Measurements from ENCODE around the gene TPD52L2. TPM values are rescaled to one million over a fixed set of nuclear protein-coding genes. Genes with fewer than 3 reads are reported as not detected.

Gene TPD52L2
- total RNA-seq, 1 experiment from 2014 or later, result 175 TPM

GRCh38 chr20:63883201-63883593 is 18.1 kb downstream of the TPD52L2 start:
- CTCF ChIA-PET, result no interaction called here
- TF ChIP-seq CTCF (IDR thresholded peaks at IDR 0.05; ENCODE audit: unreplicated experiment), result no peak
- intact Hi-C loops (cut with micrococcal nuclease), result no loop called here
- H3K36me3 Mint-ChIP-seq (ENCODE audit: insufficient read depth, unreplicated experiment), result peaks cover 59% of the 10 kb centered on the region
- H3K4me3 Mint-ChIP-seq (ENCODE audit: unreplicated experiment), result no peak overlapping the region
- no peak overlapping the region for H3K27ac Mint-ChIP-seq (ENCODE audit: low read depth, unreplicated experiment)
- no TSS peak for BruUV-seq (replicated peaks)
- no peak for DNase-seq (ENCODE audit: unreplicated experiment)
- H3K9me3 Mint-ChIP-seq (ENCODE audit: unreplicated experiment), result no peaks in the 10 kb centered on the region
- peaks cover 16% of the 10 kb centered on the region for H3K4me1 Mint-ChIP-seq (ENCODE audit: insufficient read depth, unreplicated experiment)
- POLR2A ChIA-PET, result interaction anchor here (1.4 to 5.2 kb wide), 2 partner anchors 9 to 18 kb away, joined by 4 to 42 read pairs; partner anchors contain the start of gene TPD52L2
- no peaks in the 10 kb centered on the region for H3K27me3 Mint-ChIP-seq (ENCODE audit: insufficient read depth, unreplicated experiment)

- no peak for TF ChIP-seq CTCF (IDR thresholded peaks at IDR 0.05; ENCODE audit: unreplicated experiment)
- POLR2A ChIA-PET, result interaction anchor here (1.1 to 5.2 kb wide), 6 partner anchors 9 to 21 kb away, joined by 3 to 42 read pairs (median 7); partner anchors contain the start of gene TPD52L2
- no peaks in the 10 kb centered on the region for H3K27me3 Mint-ChIP-seq (ENCODE audit: insufficient read depth, unreplicated experiment)
- H3K9me3 Mint-ChIP-seq (ENCODE audit: unreplicated experiment), result no peaks in the 10 kb centered on the region
- intact Hi-C loops (cut with micrococcal nuclease), result no loop called here
- H3K36me3 Mint-ChIP-seq (ENCODE audit: insufficient read depth, unreplicated experiment), result peaks cover 59% of the 10 kb centered on the region
- peak; percentile 57 for DNase-seq (ENCODE audit: unreplicated experiment)
- peak overlapping the region; percentile 36 for H3K4me3 Mint-ChIP-seq (ENCODE audit: unreplicated experiment)
- peaks cover 25% of the 10 kb centered on the region for H3K4me1 Mint-ChIP-seq (ENCODE audit: insufficient read depth, unreplicated experiment)
- no TSS peak for BruUV-seq (replicated peaks)
- peak overlapping the region; percentile 25 for H3K27ac Mint-ChIP-seq (ENCODE audit: low read depth, unreplicated experiment)
- CTCF ChIA-PET, result interaction anchor here (0.6 to 0.9 kb wide), 2 partner anchors 19 to 182 kb away, joined by 3 to 5 read pairs; no protein-coding TSS in a partner anchor
These were observed 19.6 kb downstream of the TPD52L2 start for GRCh38 chr20:63884506-63885263.

- CTCF ChIA-PET, result interaction anchor here (1.2 kb wide), 1 partner anchor 95 kb away, joined by 4 read pairs; no protein-coding TSS in a partner anchor
- DNase-seq (ENCODE audit: unreplicated experiment), result peak; percentile 41
- intact Hi-C loops (cut with micrococcal nuclease), result no loop called here
- H3K4me1 Mint-ChIP-seq (ENCODE audit: insufficient read depth, unreplicated experiment), result peaks cover 31% of the 10 kb centered on the region
- H3K27ac Mint-ChIP-seq (ENCODE audit: low read depth, unreplicated experiment), result peak overlapping the region; percentile 35
- POLR2A ChIA-PET, result interaction anchor here (1.1 to 5.2 kb wide), 6 partner anchors 8 to 21 kb away, joined by 3 to 42 read pairs (median 7); partner anchors contain the start of gene TPD52L2
- no peak overlapping the region for H3K4me3 Mint-ChIP-seq (ENCODE audit: unreplicated experiment)
- peaks cover 66% of the 10 kb centered on the region for H3K36me3 Mint-ChIP-seq (ENCODE audit: insufficient read depth, unreplicated experiment)
- H3K27me3 Mint-ChIP-seq (ENCODE audit: insufficient read depth, unreplicated experiment), result no peaks in the 10 kb centered on the region
- BruUV-seq (replicated peaks), result no TSS peak
- no peaks in the 10 kb centered on the region for H3K9me3 Mint-ChIP-seq (ENCODE audit: unreplicated experiment)
- TF ChIP-seq CTCF (IDR thresholded peaks at IDR 0.05; ENCODE audit: unreplicated experiment), result no peak
These were observed 20.4 kb downstream of the TPD52L2 start for GRCh38 chr20:63885264-63886053.

- ChIA-PET POLR2A (interaction anchor here (0.7 to 5.2 kb wide), 4 partner anchors 12 to 21 kb away, joined by 4 to 42 read pairs (median 17); partner anchors contain the start of gene TPD52L2), CTCF (interaction anchor here (1.2 kb wide), 1 partner anchor 94 kb away, joined by 4 read pairs; no protein-coding TSS in a partner anchor)
- Mint-ChIP-seq H3K4me3 (ENCODE audit: unreplicated experiment) (no peak overlapping the region), H3K27ac (ENCODE audit: low read depth, unreplicated experiment) (peak overlapping the region; percentile 35), H3K4me1 (ENCODE audit: insufficient read depth, unreplicated experiment) (peaks cover 31% of the 10 kb centered on the region), H3K27me3 (ENCODE audit: insufficient read depth, unreplicated experiment) (no peaks in the 10 kb centered on the region), H3K36me3 (ENCODE audit: insufficient read depth, unreplicated experiment) (peaks cover 67% of the 10 kb centered on the region), H3K9me3 (ENCODE audit: unreplicated experiment) (no peaks in the 10 kb centered on the region)
- DNase-seq (ENCODE audit: unreplicated experiment), result no peak
- BruUV-seq (replicated peaks), result no TSS peak
- no peak for TF ChIP-seq CTCF (IDR thresholded peaks at IDR 0.05; ENCODE audit: unreplicated experiment)
- intact Hi-C loops (cut with micrococcal nuclease), result no loop called here
These were observed 21.0 kb downstream of the TPD52L2 start for GRCh38 chr20:63886054-63886419.
